Gastrocnemius medialis (tissue), 4 donors: ENCODE measurements around the gene SERTAD3.

Experiments
- POLR2A ChIP-seq, 2 donors: fragments of 450-650 bp; IDR thresholded peaks; one replicate each; pipeline ENCODE4 v1.6.1; 2017; ENCODE audit warnings: antibody characterized with exemption in 2 of 2, mild to moderate bottlenecking in 2 of 2, moderate library complexity in 2 of 2
- TF ChIP-seq, protein P1 (sequence below), 5 experiments: fragments of 450-650 bp in 3 of 5; fragments of 200-600 bp in 2 of 5; sonication (generic) in 2 of 5; IDR thresholded peaks in 4 of 5; conservative IDR thresholded peaks in 1 of 5; 1 replicate in 4 of 5; 2 replicates in 1 of 5; pipeline ENCODE4 v1.5.1; 2016 to 2019; ENCODE audit warnings: antibody characterized with exemption in 5 of 5, mild to moderate bottlenecking in 3 of 5, moderate library complexity in 3 of 5

DNA sequence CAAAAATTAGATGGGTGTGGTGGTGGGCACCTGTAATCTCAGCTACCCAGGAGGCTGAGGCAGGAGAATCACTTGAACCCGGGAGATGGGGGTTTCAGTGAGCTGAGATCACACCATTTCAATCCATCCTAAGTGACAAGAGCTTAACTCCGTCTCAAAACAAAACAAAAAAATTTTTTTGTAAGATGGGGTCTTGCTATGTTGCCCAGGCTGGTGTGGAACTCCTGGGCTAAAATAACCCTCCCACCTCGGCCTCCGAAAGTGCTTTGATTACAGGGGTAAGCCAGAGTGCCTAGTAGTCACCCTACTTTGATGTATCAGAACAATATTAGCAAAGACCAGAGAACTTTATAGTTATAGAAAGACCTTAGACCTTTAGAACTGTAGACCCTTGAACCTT, 30.6 kb upstream of the SERTAD3 start:
- no peak for TF ChIP-seq POLR2A (IDR thresholded peaks at IDR 0.05)
- TF ChIP-seq, protein P1, sequence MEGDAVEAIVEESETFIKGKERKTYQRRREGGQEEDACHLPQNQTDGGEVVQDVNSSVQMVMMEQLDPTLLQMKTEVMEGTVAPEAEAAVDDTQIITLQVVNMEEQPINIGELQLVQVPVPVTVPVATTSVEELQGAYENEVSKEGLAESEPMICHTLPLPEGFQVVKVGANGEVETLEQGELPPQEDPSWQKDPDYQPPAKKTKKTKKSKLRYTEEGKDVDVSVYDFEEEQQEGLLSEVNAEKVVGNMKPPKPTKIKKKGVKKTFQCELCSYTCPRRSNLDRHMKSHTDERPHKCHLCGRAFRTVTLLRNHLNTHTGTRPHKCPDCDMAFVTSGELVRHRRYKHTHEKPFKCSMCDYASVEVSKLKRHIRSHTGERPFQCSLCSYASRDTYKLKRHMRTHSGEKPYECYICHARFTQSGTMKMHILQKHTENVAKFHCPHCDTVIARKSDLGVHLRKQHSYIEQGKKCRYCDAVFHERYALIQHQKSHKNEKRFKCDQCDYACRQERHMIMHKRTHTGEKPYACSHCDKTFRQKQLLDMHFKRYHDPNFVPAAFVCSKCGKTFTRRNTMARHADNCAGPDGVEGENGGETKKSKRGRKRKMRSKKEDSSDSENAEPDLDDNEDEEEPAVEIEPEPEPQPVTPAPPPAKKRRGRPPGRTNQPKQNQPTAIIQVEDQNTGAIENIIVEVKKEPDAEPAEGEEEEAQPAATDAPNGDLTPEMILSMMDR (IDR thresholded peaks at IDR 0.05 in 4 of 5, conservative IDR thresholded peaks at IDR 0.05 in 1 of 5), result no peak
